Nephron (organoid): ENCODE measurements around the gene ATF3.

ENCODE experiments used
- H3K27ac Mint-ChIP-seq, 3 experiments: 2 replicates each; pipeline ENCODE4 v1.8.0; 2020; ENCODE audit warnings: mixed read lengths in 3 of 3, mild to moderate bottlenecking in 2 of 3, moderate library complexity in 1 of 3
- H3K27me3 Mint-ChIP-seq: 2 replicates; pipeline ENCODE4 v1.8.0; 2021; ENCODE audit warnings: low read depth, mild to moderate bottlenecking, moderate library complexity, mixed read lengths
- H3K36me3 Mint-ChIP-seq: 2 replicates; pipeline ENCODE4 v1.8.0; 2020; ENCODE audit warnings: low read depth, mixed read lengths
- H3K4me1 Mint-ChIP-seq: 2 replicates; pipeline ENCODE4 v1.8.0; 2020; ENCODE audit warnings: mixed read lengths
- H3K4me3 Mint-ChIP-seq, 3 experiments: 2 replicates each; pipeline ENCODE4 v1.8.0; 2020; ENCODE audit warnings: mild to moderate bottlenecking in 3 of 3, mixed read lengths in 3 of 3, moderate library complexity in 2 of 3
- H3K9me3 Mint-ChIP-seq: 2 replicates; pipeline ENCODE4 v1.8.0; 2020; ENCODE audit warnings: mixed read lengths
- CTCF ChIP-seq, 3 experiments: fragments of 200-600 bp; sonication (generic); IDR thresholded peaks; one replicate each; pipeline ENCODE4 v1.5.0; 2021; ENCODE audit warnings: antibody characterized with exemption in 3 of 3; ENCODE audit not compliant: unreplicated experiment in 3 of 3

ATF3 gene

GRCh38 chr1:212646588-212646987 lies 38.0 kb downstream of the ATF3 start:
- H3K27ac Mint-ChIP-seq, result no peak overlapping the region
- no peak overlapping the region for H3K4me3 Mint-ChIP-seq
- no peaks in the 10 kb centered on the region for H3K9me3 Mint-ChIP-seq
- no peaks in the 10 kb centered on the region for H3K27me3 Mint-ChIP-seq
- H3K36me3 Mint-ChIP-seq, result no peaks in the 10 kb centered on the region
- H3K4me1 Mint-ChIP-seq, result peaks cover 15% of the 10 kb centered on the region
- TF ChIP-seq CTCF (IDR thresholded peaks at IDR 0.05; ENCODE audit: unreplicated experiment in 3 of 3), result no peak

- peaks cover 15% of the 10 kb centered on the region for H3K4me1 Mint-ChIP-seq
- TF ChIP-seq CTCF (IDR thresholded peaks at IDR 0.05; ENCODE audit: unreplicated experiment in 3 of 3), result no peak
- no peak overlapping the region for H3K27ac Mint-ChIP-seq
- no peaks in the 10 kb centered on the region for H3K36me3 Mint-ChIP-seq
- no peaks in the 10 kb centered on the region for H3K27me3 Mint-ChIP-seq
- H3K4me3 Mint-ChIP-seq, result no peak overlapping the region
- H3K9me3 Mint-ChIP-seq, result no peaks in the 10 kb centered on the region
Observed at GRCh38 chr1:212647004-212647403, 38.4 kb downstream of the ATF3 start.

GRCh38 chr1:212648431-212648830 lies 39.9 kb downstream of the ATF3 start:
- H3K27ac Mint-ChIP-seq, result peak overlapping the region in 1 of 3 experiments; percentile 57
- peaks cover 15% of the 10 kb centered on the region for H3K4me1 Mint-ChIP-seq
- no peak overlapping the region for H3K4me3 Mint-ChIP-seq
- TF ChIP-seq CTCF (IDR thresholded peaks at IDR 0.05; ENCODE audit: unreplicated experiment in 3 of 3), result no peak
- no peaks in the 10 kb centered on the region for H3K36me3 Mint-ChIP-seq
- H3K27me3 Mint-ChIP-seq, result no peaks in the 10 kb centered on the region
- H3K9me3 Mint-ChIP-seq, result no peaks in the 10 kb centered on the region

- Mint-ChIP-seq H3K4me1 (peaks cover 15% of the 10 kb centered on the region), H3K27me3 (peaks cover 2% of the 10 kb centered on the region), H3K4me3 (no peak overlapping the region), H3K9me3 (no peaks in the 10 kb centered on the region), H3K36me3 (no peaks in the 10 kb centered on the region), H3K27ac (peak overlapping the region in 2 of 3 experiments; percentile 42 to 57)
- no peak for TF ChIP-seq CTCF (IDR thresholded peaks at IDR 0.05; ENCODE audit: unreplicated experiment in 3 of 3)
Observed at GRCh38 chr1:212649020-212649419, 40.5 kb downstream of the ATF3 start.

- H3K36me3 Mint-ChIP-seq, result no peaks in the 10 kb centered on the region
- TF ChIP-seq CTCF (IDR thresholded peaks at IDR 0.05; ENCODE audit: unreplicated experiment in 3 of 3), result no peak
- peaks cover 4% of the 10 kb centered on the region for H3K27me3 Mint-ChIP-seq
- H3K27ac Mint-ChIP-seq, result peak overlapping the region in 1 of 3 experiments; percentile 55
- H3K4me3 Mint-ChIP-seq, result no peak overlapping the region
- peaks cover 15% of the 10 kb centered on the region for H3K4me1 Mint-ChIP-seq
- H3K9me3 Mint-ChIP-seq, result no peaks in the 10 kb centered on the region
Observed at GRCh38 chr1:212650228-212650627, 41.7 kb downstream of the ATF3 start.

- H3K27ac Mint-ChIP-seq, result no peak overlapping the region
- H3K4me1 Mint-ChIP-seq, result peaks cover 15% of the 10 kb centered on the region
- no peaks in the 10 kb centered on the region for H3K9me3 Mint-ChIP-seq
- H3K27me3 Mint-ChIP-seq, result peaks cover 4% of the 10 kb centered on the region
- no peak for TF ChIP-seq CTCF (IDR thresholded peaks at IDR 0.05; ENCODE audit: unreplicated experiment in 3 of 3)
- no peak overlapping the region for H3K4me3 Mint-ChIP-seq
- H3K36me3 Mint-ChIP-seq, result no peaks in the 10 kb centered on the region
Observed at GRCh38 chr1:212651521-212651920, 43.0 kb downstream of the ATF3 start.
